ENCODE data around the gene LRRC43. TPM values are rescaled to one million over a fixed set of nuclear protein-coding genes. Genes with fewer than 3 reads are reported as not detected.
"Not testable (repeated sequence)": the region's sequence is repeated elsewhere in the genome, so short reads cannot be mapped to it uniquely, and the experiment has no call there.

LRRC43 gene
- total RNA-seq, 1 donor from 2014 or later: 3.0 TPM

DNA sequence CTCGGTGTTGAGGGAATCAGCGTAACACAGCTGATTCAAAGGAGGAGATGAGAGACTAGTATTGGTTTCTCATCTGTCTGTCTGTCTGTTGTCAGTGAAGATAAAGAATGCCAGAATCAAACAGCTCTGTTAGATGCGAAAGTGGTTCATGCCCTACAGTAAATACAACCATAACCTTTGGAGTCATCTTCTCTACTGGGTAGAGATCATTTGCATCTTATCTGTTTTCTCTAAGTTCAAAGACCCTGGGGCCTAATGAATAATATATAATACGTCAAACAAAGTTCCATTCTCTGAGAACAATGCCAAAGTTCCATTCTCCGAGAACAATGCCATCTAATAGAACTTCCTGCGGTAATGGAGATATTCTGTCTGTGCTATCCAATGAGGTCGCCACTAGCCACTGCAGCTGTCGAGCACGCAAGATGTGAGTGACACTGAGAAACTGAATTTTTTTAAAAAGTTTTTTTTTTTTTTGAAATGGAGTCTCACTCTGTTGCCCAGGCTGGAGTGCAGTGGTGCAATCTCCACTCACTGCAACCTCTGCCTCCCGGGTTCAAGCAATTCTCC is 15.5 kb upstream of the LRRC43 start:
- H3K27ac Mint-ChIP-seq: no peak overlapping the region
- no peak for DNase-seq (ENCODE audit: extremely low spot score, unreplicated experiment)
- peaks cover 3% of the 10 kb centered on the region for H3K27me3 Mint-ChIP-seq
- H3K9me3 Mint-ChIP-seq: no peaks in the 10 kb centered on the region
- no peak overlapping the region for H3K4me3 Mint-ChIP-seq
- H3K4me1 Mint-ChIP-seq (ENCODE audit: unreplicated experiment): no peaks in the 10 kb centered on the region
- TF ChIP-seq, protein P1, sequence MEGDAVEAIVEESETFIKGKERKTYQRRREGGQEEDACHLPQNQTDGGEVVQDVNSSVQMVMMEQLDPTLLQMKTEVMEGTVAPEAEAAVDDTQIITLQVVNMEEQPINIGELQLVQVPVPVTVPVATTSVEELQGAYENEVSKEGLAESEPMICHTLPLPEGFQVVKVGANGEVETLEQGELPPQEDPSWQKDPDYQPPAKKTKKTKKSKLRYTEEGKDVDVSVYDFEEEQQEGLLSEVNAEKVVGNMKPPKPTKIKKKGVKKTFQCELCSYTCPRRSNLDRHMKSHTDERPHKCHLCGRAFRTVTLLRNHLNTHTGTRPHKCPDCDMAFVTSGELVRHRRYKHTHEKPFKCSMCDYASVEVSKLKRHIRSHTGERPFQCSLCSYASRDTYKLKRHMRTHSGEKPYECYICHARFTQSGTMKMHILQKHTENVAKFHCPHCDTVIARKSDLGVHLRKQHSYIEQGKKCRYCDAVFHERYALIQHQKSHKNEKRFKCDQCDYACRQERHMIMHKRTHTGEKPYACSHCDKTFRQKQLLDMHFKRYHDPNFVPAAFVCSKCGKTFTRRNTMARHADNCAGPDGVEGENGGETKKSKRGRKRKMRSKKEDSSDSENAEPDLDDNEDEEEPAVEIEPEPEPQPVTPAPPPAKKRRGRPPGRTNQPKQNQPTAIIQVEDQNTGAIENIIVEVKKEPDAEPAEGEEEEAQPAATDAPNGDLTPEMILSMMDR (conservative IDR thresholded peaks at IDR 0.05): no peak
- H3K36me3 Mint-ChIP-seq: no peaks in the 10 kb centered on the region

GRCh38 chr12:122168492-122168891 is 14.4 kb upstream of the LRRC43 start:
- H3K4me3 Mint-ChIP-seq: no peak overlapping the region
- H3K36me3 Mint-ChIP-seq: no peaks in the 10 kb centered on the region
- H3K9me3 Mint-ChIP-seq: no peaks in the 10 kb centered on the region
- H3K27ac Mint-ChIP-seq: no peak overlapping the region
- TF ChIP-seq, protein P1 (conservative IDR thresholded peaks at IDR 0.05): no peak
- peaks cover 3% of the 10 kb centered on the region for H3K27me3 Mint-ChIP-seq
- no peaks in the 10 kb centered on the region for H3K4me1 Mint-ChIP-seq (ENCODE audit: unreplicated experiment)
- no peak for DNase-seq (ENCODE audit: extremely low spot score, unreplicated experiment)

DNA sequence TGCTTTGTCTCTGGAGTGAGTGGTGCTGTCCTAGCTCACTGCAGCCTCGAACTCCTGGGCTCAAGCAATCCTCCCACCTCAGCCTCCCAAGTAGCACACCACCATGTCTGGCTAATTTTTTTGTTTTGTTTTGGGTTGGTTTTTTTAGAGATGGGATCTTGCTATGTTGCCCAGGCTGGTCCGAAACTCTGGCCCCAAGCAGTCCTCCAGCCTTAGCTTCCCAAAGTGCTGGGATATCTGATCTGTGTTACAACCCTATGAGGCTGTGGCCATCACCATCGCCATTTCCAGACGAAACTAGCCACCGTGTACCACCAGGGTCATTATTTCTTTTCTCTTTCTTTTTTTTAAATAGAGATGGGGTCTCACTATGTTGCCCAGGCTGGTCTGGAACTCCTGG is 11.5 kb upstream of the LRRC43 start:
- H3K4me1 Mint-ChIP-seq (ENCODE audit: unreplicated experiment): no peaks in the 10 kb centered on the region
- TF ChIP-seq, protein P1 (conservative IDR thresholded peaks at IDR 0.05): no peak
- H3K4me3 Mint-ChIP-seq: no peak overlapping the region
- no peaks in the 10 kb centered on the region for H3K9me3 Mint-ChIP-seq
- DNase-seq (ENCODE audit: extremely low spot score, unreplicated experiment): no peak
- no peak overlapping the region for H3K27ac Mint-ChIP-seq
- H3K27me3 Mint-ChIP-seq: peaks cover 3% of the 10 kb centered on the region
- no peaks in the 10 kb centered on the region for H3K36me3 Mint-ChIP-seq

GRCh38 chr12:122172262-122172939 is 10.5 kb upstream of the LRRC43 start:
- no peak overlapping the region for H3K4me3 Mint-ChIP-seq
- no peaks in the 10 kb centered on the region for H3K9me3 Mint-ChIP-seq
- TF ChIP-seq, protein P1 (conservative IDR thresholded peaks at IDR 0.05): no peak
- no peak overlapping the region for H3K27ac Mint-ChIP-seq
- H3K27me3 Mint-ChIP-seq: peaks cover 3% of the 10 kb centered on the region
- no peaks in the 10 kb centered on the region for H3K4me1 Mint-ChIP-seq (ENCODE audit: unreplicated experiment)
- no peak for DNase-seq (ENCODE audit: extremely low spot score, unreplicated experiment)
- no peaks in the 10 kb centered on the region for H3K36me3 Mint-ChIP-seq

DNA sequence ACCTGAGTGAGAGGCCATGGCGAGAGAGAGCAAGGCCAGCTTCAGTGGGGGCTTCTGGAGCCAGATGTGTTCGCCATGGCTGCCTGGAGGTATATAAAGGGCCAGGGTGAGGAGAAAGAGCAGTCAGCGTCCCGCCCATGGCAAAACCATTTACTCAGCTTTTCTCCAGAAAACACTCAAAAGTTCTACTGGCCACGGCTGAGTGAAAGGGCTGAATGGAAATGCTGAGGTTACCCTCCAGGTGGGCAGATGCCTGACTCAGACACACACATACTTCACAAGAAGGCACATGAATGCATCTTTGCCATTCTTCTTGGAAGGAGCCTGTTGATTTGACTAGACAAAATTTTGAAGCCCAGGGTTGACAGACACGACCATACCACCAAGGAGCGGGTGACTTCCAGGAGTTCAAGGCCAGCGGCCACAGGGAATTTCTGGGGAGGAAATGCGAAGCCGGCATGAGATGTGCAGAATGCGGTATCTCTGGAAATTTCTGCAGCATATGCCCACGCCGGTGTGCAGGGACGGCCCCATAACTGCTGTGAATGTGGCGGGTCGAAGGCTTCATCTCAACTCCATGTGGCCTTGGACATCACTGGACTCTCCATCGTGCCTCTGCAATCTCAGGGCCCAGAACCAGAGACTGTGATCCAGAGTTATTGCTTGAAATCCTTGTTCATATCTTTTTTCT is 8.6 kb upstream of the LRRC43 start, which contains the start of gene IL31:
Gene IL31, minus strand, starts transcription at position 67 of the 691 bp plus-strand sequence. Its CDS starts 49 bp downstream, at position 18.
- no peaks in the 10 kb centered on the region for H3K36me3 Mint-ChIP-seq
- TF ChIP-seq, protein P1 (conservative IDR thresholded peaks at IDR 0.05): no peak
- H3K9me3 Mint-ChIP-seq: no peaks in the 10 kb centered on the region
- no peak within 1 kb of the TSS for H3K27ac Mint-ChIP-seq
- no peak within 1 kb of the TSS for H3K4me3 Mint-ChIP-seq
- DNase-seq (ENCODE audit: extremely low spot score, unreplicated experiment): no peak
- no peaks in the 10 kb centered on the region for H3K27me3 Mint-ChIP-seq
- H3K4me1 Mint-ChIP-seq (ENCODE audit: unreplicated experiment): no peaks in the 10 kb centered on the region

DNA sequence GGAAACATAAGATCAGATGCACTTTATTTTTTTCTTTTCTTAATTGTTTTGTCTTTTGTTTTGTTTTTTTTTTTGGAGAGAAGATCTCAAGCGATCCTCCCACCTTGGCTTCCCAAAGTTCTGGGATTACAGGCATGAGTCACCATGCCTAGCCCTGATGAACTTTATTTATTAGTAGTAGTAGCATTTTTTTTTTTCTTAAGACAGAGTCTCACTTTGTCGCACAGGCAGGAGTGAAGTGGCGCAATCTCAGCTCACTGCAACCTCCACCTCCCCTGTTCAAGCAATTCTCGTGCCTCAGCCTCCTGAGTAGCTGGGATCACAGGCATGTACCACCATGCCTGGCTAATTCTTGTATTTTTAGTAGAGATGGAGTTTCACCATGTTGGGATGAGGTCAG is 6.5 kb upstream of the LRRC43 start:
- H3K27ac Mint-ChIP-seq; H3K36me3 Mint-ChIP-seq; H3K27me3 Mint-ChIP-seq; H3K9me3 Mint-ChIP-seq; H3K4me1 Mint-ChIP-seq (ENCODE audit: unreplicated experiment); H3K4me3 Mint-ChIP-seq; DNase-seq (ENCODE audit: extremely low spot score, unreplicated experiment): not testable (repeated sequence)
